Sigmoid colon (tissue), 7 donors: Measurements from ENCODE around the gene FITM2. TPM values are rescaled to one million over a fixed set of nuclear protein-coding genes. Genes with fewer than 3 reads are reported as not detected.
"Not testable (repeated sequence)": the region's sequence is repeated elsewhere in the genome, so short reads cannot be mapped to it uniquely, and the experiment has no call there.

Source experiments
- DNase-seq: peaks from one replicate; pipeline ENCODE4 v3.0.0-alpha.2; 2019
- H3K27ac ChIP-seq, 4 donors: fragments of 200-600 bp; sonication (generic); one replicate each; pipeline ENCODE4 v1.5.1; 2016 to 2019; ENCODE audit warnings: mild to moderate bottlenecking in 1 of 4
- H3K27me3 ChIP-seq, 3 donors: fragments of 200-600 bp; sonication (generic); one replicate each; pipeline ENCODE4 v1.5.1; 2019; ENCODE audit warnings: mild to moderate bottlenecking in 1 of 3
- H3K36me3 ChIP-seq, 4 donors: fragments of 200-600 bp; sonication (generic); one replicate each; pipeline ENCODE4 v1.5.1; 2016 to 2019
- H3K4me1 ChIP-seq, 4 donors: fragments of 200-600 bp; sonication (generic); one replicate each; pipeline ENCODE4 v1.5.1; 2017 to 2019
- H3K4me3 ChIP-seq, 4 donors: fragments of 200-600 bp; sonication (generic); one replicate each; pipeline ENCODE4 v1.5.1; 2017 to 2019; ENCODE audit warnings: mild to moderate bottlenecking in 2 of 4, moderate library complexity in 1 of 4
- H3K9me3 ChIP-seq, 4 donors: fragments of 200-600 bp in 3 of 4; sonication (generic) in 3 of 4; one replicate each; pipeline versions ENCODE4 v1.5.1 to v1.6.1; 2013 to 2019
- CTCF ChIP-seq, 4 experiments: fragments of 450-650 bp in 3 of 4; fragments of 200-600 bp in 1 of 4; IDR thresholded peaks; one replicate each; pipeline ENCODE4 v1.5.1; 2016 to 2019; ENCODE audit warnings: antibody characterized with exemption in 4 of 4, mild to moderate bottlenecking in 3 of 4, moderate library complexity in 2 of 4
- EP300 ChIP-seq, 4 donors: sonication (generic); formaldehyde crosslinking; IDR thresholded peaks; one replicate each; pipeline ENCODE4 v1.6.1; 2017; ENCODE audit warnings: antibody characterized with exemption in 4 of 4
- POLR2A ChIP-seq, 2 donors: fragments of 450-650 bp; IDR thresholded peaks; one replicate each; pipeline ENCODE4 v1.6.1; 2016; ENCODE audit warnings: antibody characterized with exemption in 2 of 2, mild to moderate bottlenecking in 2 of 2, moderate library complexity in 2 of 2
- POLR2AphosphoS5 ChIP-seq, 4 donors: sonication (generic); formaldehyde crosslinking; IDR thresholded peaks; one replicate each; pipeline ENCODE4 v1.6.1; 2017; ENCODE audit warnings: antibody characterized with exemption in 4 of 4
- WGBS, 2 donors: extraction: QIAGEN DNeasy Blood & Tissue Kit; methylation state at CpG; one replicate each; pipeline ENCODE4 v1.1.7; 2013; 5-methylcytosine and 5-hydroxymethylcytosine counted together
- intact Hi-C: fragments of 100-400 bp; cut with DNase I; formaldehyde crosslinking; loops from one replicate; pipeline ENCODE4 v1.15.1; 2023
- polyA plus RNA-seq, 3 donors: library from polyadenylated mRNA; stranded (reverse); fragments of 200-250 nt; gene quantifications; one replicate each; pipeline ENCODE4 v1.2.3, GENCODE V29; 2013
- total RNA-seq, 4 donors: library from RNA; depleted of rRNA; stranded (reverse); fragments of >200 nt; gene quantifications; one replicate each; pipeline ENCODE4 v1.1.0, GENCODE V29; 2016
- donor health status: healthy with polysubstance abuse.
- donor health status: Bipolar disorder and iron deficiency.
- donor health status: healthy.

Gene FITM2
- total and polyA plus RNA-seq, 7 donors = 0.60 to 9.1 (median 6.1) TPM

DNA sequence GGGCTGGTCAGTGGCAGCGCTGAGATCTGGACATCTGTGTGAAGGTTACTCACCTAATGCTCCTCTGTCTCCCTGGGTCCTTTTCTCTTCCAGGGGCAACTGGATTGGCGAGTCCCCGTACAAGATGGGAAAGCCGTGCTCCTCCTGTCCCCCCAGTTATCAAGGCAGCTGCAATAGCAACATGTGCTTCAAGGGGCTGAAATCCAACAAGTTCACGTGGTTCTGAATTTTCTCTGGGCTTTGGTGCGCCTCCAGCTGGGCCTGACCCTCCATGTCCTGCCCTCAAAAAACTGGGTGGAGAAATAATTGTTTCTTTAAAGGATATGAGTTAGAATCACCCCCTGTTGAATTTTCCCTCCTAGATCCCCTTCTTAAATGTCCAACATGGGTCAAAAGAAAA lies 39.6 kb upstream of the FITM2 start:
- WGBS, 2 donors = 67 to 85% methylated on average over 6 of the region's 6 CpGs
- Histone ChIP-seq H3K27me3 (peaks cover 0 to 4% (median 0%) of the 10 kb centered on the region in 3 donors), H3K27ac (no peak overlapping the region), H3K36me3 (no peaks in the 10 kb centered on the region), H3K4me1 (no peaks in the 10 kb centered on the region), H3K4me3 (no peak overlapping the region), H3K9me3 (no peaks in the 10 kb centered on the region)
- intact Hi-C loops = no loop called here
- TF ChIP-seq POLR2A (IDR thresholded peaks at IDR 0.05) (no peak), EP300 (IDR thresholded peaks at IDR 0.05) (no peak), POLR2AphosphoS5 (IDR thresholded peaks at IDR 0.05) (no peak), CTCF (IDR thresholded peaks at IDR 0.05) (no peak)
- no peak for DNase-seq

DNA sequence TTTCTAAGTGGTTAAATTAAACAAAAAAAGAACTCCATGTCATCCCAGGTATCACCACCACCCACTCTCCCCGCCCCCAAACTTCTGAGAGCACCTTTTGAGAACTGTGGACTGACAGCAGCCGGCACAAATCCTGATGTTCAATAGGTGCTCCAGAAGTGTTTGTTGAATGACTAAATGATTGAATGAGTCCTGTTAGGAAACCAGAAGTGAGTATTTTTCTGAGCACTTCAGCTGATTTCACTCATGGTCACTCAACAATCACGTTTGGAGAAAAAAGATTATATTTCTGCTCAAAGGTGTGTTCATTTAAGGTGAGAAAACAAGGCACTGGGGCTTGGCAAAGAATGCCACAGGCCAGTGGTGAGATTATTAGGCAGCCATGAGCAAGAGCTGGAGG lies 38.3 kb upstream of the FITM2 start:
- Histone ChIP-seq H3K36me3 (no peaks in the 10 kb centered on the region), H3K4me1 (no peaks in the 10 kb centered on the region), H3K4me3 (no peak overlapping the region), H3K27me3 (no peaks in the 10 kb centered on the region), H3K9me3 (no peaks in the 10 kb centered on the region), H3K27ac (no peak overlapping the region)
- WGBS, 2 donors = 76 to 85% methylated on average over 3 of the region's 3 CpGs
- DNase-seq = no peak
- intact Hi-C loops = no loop called here
- TF ChIP-seq CTCF (IDR thresholded peaks at IDR 0.05) = no peak
- TF ChIP-seq POLR2AphosphoS5 (IDR thresholded peaks at IDR 0.05) = no peak
- TF ChIP-seq POLR2A (IDR thresholded peaks at IDR 0.05) = no peak
- no peak for TF ChIP-seq EP300 (IDR thresholded peaks at IDR 0.05)

DNA sequence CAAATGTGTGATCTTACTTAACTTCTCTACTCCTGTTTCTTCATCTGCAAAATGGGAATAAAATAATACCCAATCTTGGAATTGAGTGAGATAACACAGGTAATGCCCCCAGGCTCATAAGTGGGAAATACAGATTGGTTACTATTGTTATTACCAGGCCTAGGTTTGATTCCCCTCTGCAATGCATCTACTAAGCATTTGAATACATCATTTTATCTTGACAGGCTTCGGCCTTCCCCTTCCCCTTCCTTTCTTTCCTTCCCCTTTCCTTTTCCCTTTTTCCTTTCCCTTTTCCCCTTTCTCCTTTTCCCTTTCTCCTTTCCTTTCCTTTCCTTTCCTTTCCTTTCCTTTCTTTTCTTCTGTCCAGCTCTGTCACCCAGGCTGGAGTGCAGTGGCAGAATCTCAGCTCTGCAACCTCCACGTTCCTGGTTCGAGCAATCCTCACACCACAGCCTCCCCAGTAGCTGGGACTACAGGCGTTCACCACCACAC lies 37.2 kb upstream of the FITM2 start:
- Histone ChIP-seq H3K9me3 (no peaks in the 10 kb centered on the region), H3K27me3 (no peaks in the 10 kb centered on the region), H3K27ac (no peak overlapping the region), H3K4me1 (no peaks in the 10 kb centered on the region), H3K36me3 (no peaks in the 10 kb centered on the region), H3K4me3 (no peak overlapping the region)
- no peak for DNase-seq
- intact Hi-C loops = no loop called here
- 86 to 87% methylated on average over 4 of the region's 4 CpGs for WGBS, 2 donors
- TF ChIP-seq CTCF (IDR thresholded peaks at IDR 0.05) (no peak), EP300 (IDR thresholded peaks at IDR 0.05) (no peak), POLR2A (IDR thresholded peaks at IDR 0.05) (no peak), POLR2AphosphoS5 (IDR thresholded peaks at IDR 0.05) (no peak)

- DNase-seq, intact Hi-C loops: not testable (repeated sequence)
These were observed 34.9 kb upstream of the FITM2 start for GRCh38 chr20:44345941-44346340.

GRCh38 chr20:44345147-44345546 lies 34.1 kb upstream of the FITM2 start:
- 34 to 76% methylated on average over 8 of the region's 8 CpGs for WGBS, 2 donors
- H3K27ac ChIP-seq = no peak overlapping the region
- H3K4me3 ChIP-seq = no peak overlapping the region
- no peak for DNase-seq
- no peaks in the 10 kb centered on the region for H3K4me1 ChIP-seq
- TF ChIP-seq POLR2AphosphoS5 (IDR thresholded peaks at IDR 0.05) (no peak), POLR2A (IDR thresholded peaks at IDR 0.05) (no peak), CTCF (IDR thresholded peaks at IDR 0.05) (no peak), EP300 (IDR thresholded peaks at IDR 0.05) (no peak)
- intact Hi-C loops = no loop called here
- H3K36me3 ChIP-seq = no peaks in the 10 kb centered on the region
- no peaks in the 10 kb centered on the region for H3K27me3 ChIP-seq
- no peaks in the 10 kb centered on the region for H3K9me3 ChIP-seq

More at GRCh38 chr20:44345941-44346340, 34.9 kb upstream of the FITM2 start:
- not testable (repeated sequence) for H3K4me3 ChIP-seq, H3K27me3 ChIP-seq, H3K36me3 ChIP-seq, H3K27ac ChIP-seq, H3K4me1 ChIP-seq, H3K9me3 ChIP-seq
- 65 to 89% methylated on average over 10 of the region's 10 CpGs for WGBS, 2 donors
